Ascending aorta (tissue), 2 donors: ENCODE data around the gene GRIK1. TPM values are rescaled to one million over a fixed set of nuclear protein-coding genes. Genes with fewer than 3 reads are reported as not detected.

ENCODE experiments used
- DNase-seq, 2 donors: peaks; one replicate each; pipeline ENCODE4 v3.0.0-alpha.2; 2019; ENCODE audit warnings: low spot score in 2 of 2
- H3K27ac ChIP-seq, 2 donors: fragments of 200-600 bp; sonication (generic); one replicate each; pipeline ENCODE4 v1.5.1; 2016 to 2017; ENCODE audit warnings: mild to moderate bottlenecking in 1 of 2
- H3K27me3 ChIP-seq: fragments of 200-600 bp; sonication (generic); one replicate; pipeline ENCODE4 v1.5.1; 2017
- H3K36me3 ChIP-seq, 2 donors: fragments of 200-600 bp; sonication (generic); one replicate each; pipeline ENCODE4 v1.5.1; 2016
- H3K4me1 ChIP-seq, 2 donors: fragments of 200-600 bp; sonication (generic); one replicate each; pipeline ENCODE4 v1.5.1; 2016 to 2017; ENCODE audit warnings: mild to moderate bottlenecking in 1 of 2
- H3K4me3 ChIP-seq, 2 donors: fragments of 200-600 bp; sonication (generic); one replicate each; pipeline ENCODE4 v1.5.1; 2016 to 2017; ENCODE audit warnings: mild to moderate bottlenecking in 1 of 2
- H3K9me3 ChIP-seq, 2 donors: fragments of 200-600 bp; sonication (generic); one replicate each; pipeline ENCODE4 v1.5.1; 2016
- CTCF ChIP-seq, 3 experiments: fragments of 200-600 bp in 2 of 3; fragments of 450-650 bp in 1 of 3; sonication (generic) in 2 of 3; IDR thresholded peaks; one replicate each; pipeline ENCODE4 v1.5.1; 2016 to 2019; ENCODE audit warnings: antibody characterized with exemption in 3 of 3, mild to moderate bottlenecking in 1 of 3, moderate library complexity in 1 of 3
- intact Hi-C: fragments of 100-400 bp; cut with DNase I; formaldehyde crosslinking; loops from one replicate; pipeline ENCODE4 v1.15.1; 2023
- total RNA-seq: library from RNA; depleted of rRNA; stranded (reverse); fragments of >200 nt; gene quantifications from one replicate; pipeline ENCODE4 v1.1.0, GENCODE V29; 2016

GRIK1 gene
- total RNA-seq, 1 donor from 2014 or later, result not detected

GRCh38 chr21:29499229-29499628 lies 440.6 kb downstream of the GRIK1 start:
- DNase-seq, result no peak
- Histone ChIP-seq H3K9me3 (no peaks in the 10 kb centered on the region), H3K36me3 (no peaks in the 10 kb centered on the region), H3K4me1 (no peaks in the 10 kb centered on the region), H3K4me3 (no peak overlapping the region), H3K27ac (no peak overlapping the region), H3K27me3 (no peaks in the 10 kb centered on the region)
- TF ChIP-seq CTCF (IDR thresholded peaks at IDR 0.05), result no peak
- intact Hi-C loops, result no loop called here

DNA sequence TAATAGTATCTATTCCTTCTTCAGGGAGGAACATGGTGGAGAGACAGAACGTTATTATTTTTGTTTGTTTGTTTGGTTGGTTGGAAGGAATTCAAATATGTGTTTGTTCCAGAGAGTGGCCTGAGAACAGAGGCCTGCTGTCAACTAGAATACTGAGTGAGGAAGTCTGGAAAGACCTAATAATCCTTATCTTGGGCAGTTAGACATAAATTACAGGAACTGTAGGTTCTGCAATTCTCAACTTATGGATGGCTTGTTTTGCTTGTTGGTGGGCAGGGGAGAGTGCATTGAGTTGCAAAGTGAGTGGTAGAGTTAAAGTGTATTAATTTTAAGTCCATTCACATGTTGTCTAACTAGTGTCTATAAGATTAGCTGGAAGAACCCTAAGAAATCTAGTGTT lies 443.5 kb downstream of the GRIK1 start:
- Histone ChIP-seq H3K27me3 (no peaks in the 10 kb centered on the region), H3K4me1 (no peaks in the 10 kb centered on the region), H3K36me3 (no peaks in the 10 kb centered on the region), H3K27ac (no peak overlapping the region), H3K4me3 (no peak overlapping the region), H3K9me3 (no peaks in the 10 kb centered on the region)
- no peak for DNase-seq
- intact Hi-C loops, result no loop called here
- TF ChIP-seq CTCF (IDR thresholded peaks at IDR 0.05), result no peak

DNA sequence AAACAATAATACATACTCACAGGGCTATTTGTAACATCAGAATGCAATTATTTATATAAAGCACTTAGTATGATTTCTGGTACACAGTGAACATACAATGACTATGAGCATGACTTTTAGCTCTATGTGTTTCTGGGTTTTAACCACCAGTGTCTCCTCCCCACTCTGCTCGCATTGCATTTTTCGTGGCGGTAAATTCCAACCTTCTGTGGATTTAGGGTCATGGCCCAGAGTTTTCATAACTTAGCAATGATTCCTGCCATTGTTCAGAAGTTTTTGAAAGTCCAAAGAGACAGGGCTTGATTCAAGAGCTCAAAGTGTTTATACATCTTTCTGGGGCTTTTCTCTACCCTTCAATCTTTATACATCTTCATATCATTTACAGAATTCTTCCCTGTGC lies 449.8 kb downstream of the GRIK1 start:
- no peaks in the 10 kb centered on the region for H3K27me3 ChIP-seq
- intact Hi-C loops, result no loop called here
- TF ChIP-seq CTCF (IDR thresholded peaks at IDR 0.05), result no peak

GRCh38 chr21:29487154-29487553 lies 452.6 kb downstream of the GRIK1 start:
- no peak overlapping the region for H3K27ac ChIP-seq

More for the DNA sequence above, 449.8 kb downstream of the GRIK1 start:
- no peaks in the 10 kb centered on the region for H3K36me3 ChIP-seq
- DNase-seq, result no peak
- no peak overlapping the region for H3K27ac ChIP-seq
- no peaks in the 10 kb centered on the region for H3K9me3 ChIP-seq
- no peaks in the 10 kb centered on the region for H3K4me1 ChIP-seq
- no peak overlapping the region for H3K4me3 ChIP-seq

More at GRCh38 chr21:29487154-29487553, 452.6 kb downstream of the GRIK1 start:
- no peak overlapping the region for H3K4me3 ChIP-seq
- DNase-seq, result no peak
- intact Hi-C loops, result no loop called here
- no peaks in the 10 kb centered on the region for H3K4me1 ChIP-seq
- TF ChIP-seq CTCF (IDR thresholded peaks at IDR 0.05), result no peak
- no peaks in the 10 kb centered on the region for H3K36me3 ChIP-seq
- H3K9me3 ChIP-seq, result no peaks in the 10 kb centered on the region
- H3K27me3 ChIP-seq, result no peaks in the 10 kb centered on the region

Other genes with a start within 250 kb of the GRIK1 start
- not detected for gene CLDN17, start 226.8 kb upstream of the GRIK1 start, total RNA-seq